B cell (primary cell): ENCODE data around the gene CHD8. TPM values are rescaled to one million over a fixed set of nuclear protein-coding genes. Genes with fewer than 3 reads are reported as not detected.

Experiments
- ATAC-seq: fragments of 200-7000 bp; cut with Tn5 transposase; one replicate; pipeline ENCODE4 v1.10.0; 2021; ENCODE audit warnings: low read depth, mild to moderate bottlenecking, moderate number of reproducible peaks, moderate library complexity
- CTCF ChIA-PET: fragments of 350-600 bp; sonication (Branson Sonifier 250); formaldehyde crosslinking; loops from one replicate; lab custom pipeline; 2021; ENCODE audit warnings: antibody characterized with exemption, inconsistent platforms; lab: Charles Lee
- POLR2A ChIA-PET: fragments of 350-600 bp; sonication (Branson Sonifier 250); formaldehyde crosslinking; loops from one replicate; lab custom pipeline; 2021; ENCODE audit warnings: antibody characterized with exemption; lab: Charles Lee
- DNase-seq: peaks from one replicate; pipeline ENCODE4 v3.0.0; 2013
- H2AFZ ChIP-seq: 2 replicates; pipeline ENCODE4 v1.6.1; 2012; ENCODE audit warnings: mild to moderate bottlenecking, low read depth, low read length; ENCODE audit not compliant: insufficient read depth, poor library complexity, severe bottlenecking
- H3K27ac ChIP-seq, 2 donors: 1 replicate in 1 of 2; 2 replicates in 1 of 2; pipeline ENCODE4 v1.5.1; 2012 to 2013; ENCODE audit warnings: low read length in 2 of 2, mild to moderate bottlenecking in 2 of 2, moderate library complexity in 1 of 2
- H3K27me3 ChIP-seq, 4 experiments: fragments of 200-600 bp in 1 of 4; sonication (generic) in 1 of 4; replicated peaks in 1 of 4; 1 replicate in 2 of 4; 2 replicates in 2 of 4; pipeline versions ENCODE4 v1.6.1 to v1.7.0; 2013 to 2016; ENCODE audit warnings: low read length in 3 of 4, mild to moderate bottlenecking in 2 of 4, mixed read lengths in 1 of 4, moderate library complexity in 1 of 4; ENCODE audit not compliant: insufficient read depth in 4 of 4, control insufficient read depth in 3 of 4; ENCODE audit errors: control extremely low read depth in 1 of 4
- H3K36me3 ChIP-seq, 2 experiments: replicated peaks in 1 of 2; 1 replicate in 1 of 2; 2 replicates in 1 of 2; pipeline versions ENCODE4 v1.6.1 to v1.7.1; 2013; ENCODE audit warnings: low read length in 1 of 2; ENCODE audit not compliant: insufficient read depth in 2 of 2, control insufficient read depth in 1 of 2; ENCODE audit errors: control extremely low read depth in 1 of 2, extremely low read depth in 1 of 2
- H3K4me1 ChIP-seq, 2 donors: fragments of 200-600 bp in 1 of 2; sonication (generic) in 1 of 2; 1 replicate in 1 of 2; 2 replicates in 1 of 2; pipeline versions ENCODE4 v1.5.1 to v1.6.1; 2013 to 2017; ENCODE audit warnings: low read length in 2 of 2; ENCODE audit not compliant: control insufficient read depth in 2 of 2, insufficient read depth in 2 of 2
- H3K4me2 ChIP-seq: replicated peaks from 2 replicates; pipeline ENCODE3; 2012; ENCODE audit warnings: mild to moderate bottlenecking, low read depth, low read length; ENCODE audit not compliant: poor library complexity, severe bottlenecking
- H3K4me3 ChIP-seq, 5 experiments: fragments of 200-600 bp in 1 of 5; sonication (generic) in 1 of 5; 1 replicate in 3 of 5; 2 replicates in 2 of 5; pipeline versions ENCODE4 v1.5.1 to v1.7.0; 2011 to 2016; ENCODE audit warnings: low read length in 4 of 5, mild to moderate bottlenecking in 4 of 5, low read depth in 2 of 5, control low read depth in 1 of 5, moderate library complexity in 1 of 5; ENCODE audit not compliant: insufficient read depth in 1 of 5; ENCODE audit errors: control extremely low read depth in 1 of 5, extremely low read depth in 1 of 5
- H3K79me2 ChIP-seq: fragments of 200-600 bp; sonication (generic); one replicate; pipeline ENCODE4 v1.6.0; 2016; ENCODE audit warnings: low read length; ENCODE audit not compliant: control insufficient read depth, insufficient read depth
- H3K9ac ChIP-seq: fragments of 200-600 bp; sonication (generic); 2 replicates; pipeline ENCODE4 v1.6.1; 2017; ENCODE audit warnings: mild to moderate bottlenecking, low read length, moderate library complexity
- H3K9me3 ChIP-seq, 3 donors: one replicate each; pipeline versions ENCODE4 v1.6.1 to v1.7.1; 2013; ENCODE audit warnings: low read length in 2 of 3; ENCODE audit not compliant: control insufficient read depth in 2 of 3, insufficient read depth in 1 of 3; ENCODE audit errors: control extremely low read depth in 1 of 3
- H4K20me1 ChIP-seq: 2 replicates; pipeline ENCODE4 v1.6.0; 2012; ENCODE audit warnings: mild to moderate bottlenecking, low read length; ENCODE audit not compliant: insufficient read depth, control insufficient read depth, poor library complexity, severe bottlenecking
- H3K27ac Mint-ChIP-seq: one replicate; pipeline ENCODE4 v1.8.0; 2021; ENCODE audit warnings: mixed read lengths
- H3K27me3 Mint-ChIP-seq: one replicate; pipeline ENCODE4 v1.8.0; 2021; ENCODE audit warnings: mixed read lengths
- H3K4me1 Mint-ChIP-seq: one replicate; pipeline ENCODE4 v1.8.0; 2021; ENCODE audit warnings: mixed read lengths
- H3K4me3 Mint-ChIP-seq: one replicate; pipeline ENCODE4 v1.8.0; 2021; ENCODE audit warnings: mixed read lengths
- H3K9me3 Mint-ChIP-seq: one replicate; pipeline ENCODE4 v1.8.0; 2022; ENCODE audit warnings: mixed read lengths; ENCODE audit not compliant: insufficient read depth
- EZH2 ChIP-seq: IDR thresholded peaks from 2 replicates; pipeline ENCODE4 v1.6.1; 2012; ENCODE audit warnings: borderline replicate concordance, low read depth, mild to moderate bottlenecking, moderate library complexity, low read length; ENCODE audit not compliant: insufficient read depth, poor library complexity, severe bottlenecking
- WGBS: methylation state at CpG from one replicate; pipeline ENCODE4 v1.1.5; 2013; ENCODE audit warnings: missing lambda C conversion rate; ENCODE audit not compliant: insufficient coverage; 5-methylcytosine and 5-hydroxymethylcytosine counted together
- intact Hi-C: fragments of 100-400 bp; cut with micrococcal nuclease; formaldehyde crosslinking; loops from one replicate; pipeline ENCODE4 v1.10.0; 2022
- polyA plus RNA-seq: library from polyadenylated mRNA; depleted of rRNA; stranded (reverse); fragments of >200 nt; gene quantifications from 2 replicates; pipeline ENCODE4 v1.2.3, GENCODE V29; 2012
- total RNA-seq, 2 donors: library from RNA; stranded (reverse); fragments of 120-200 nt in 1 of 2; gene quantifications; 1 replicate in 1 of 2; 2 replicates in 1 of 2; pipeline versions ENCODE4 v1.2.3 to v1.2.4, GENCODE V29; 2013 to 2022
- TF ChIP-seq, protein P1 (sequence below): fragments of 200-600 bp; IDR thresholded peaks from one replicate; pipeline ENCODE4 v1.8.0; 2022; ENCODE audit warnings: antibody characterized with exemption, mild to moderate bottlenecking

The CHD8 gene
- total and polyA plus RNA-seq, 2 donors (not counting 1 experiment from before 2014, with no cell fraction given): 43.5 to 155 TPM

- no peak for DNase-seq
- Histone ChIP-seq H3K9ac (no peak overlapping the region), H3K27ac (no peak overlapping the region), H3K4me2 (no peak overlapping the region), H3K4me3 (no peak overlapping the region), H4K20me1 (no peaks in the 10 kb centered on the region), H3K9me3 (no peaks in the 10 kb centered on the region), H3K79me2 (no peaks in the 10 kb centered on the region), H3K36me3 (peaks cover 22 to 92% of the 10 kb centered on the region in 2 experiments), H3K4me1 (no peaks in the 10 kb centered on the region), H2AFZ (no peak overlapping the region), H3K27me3 (no peaks in the 10 kb centered on the region)
- ATAC-seq: no peak
- TF ChIP-seq, protein P1, sequence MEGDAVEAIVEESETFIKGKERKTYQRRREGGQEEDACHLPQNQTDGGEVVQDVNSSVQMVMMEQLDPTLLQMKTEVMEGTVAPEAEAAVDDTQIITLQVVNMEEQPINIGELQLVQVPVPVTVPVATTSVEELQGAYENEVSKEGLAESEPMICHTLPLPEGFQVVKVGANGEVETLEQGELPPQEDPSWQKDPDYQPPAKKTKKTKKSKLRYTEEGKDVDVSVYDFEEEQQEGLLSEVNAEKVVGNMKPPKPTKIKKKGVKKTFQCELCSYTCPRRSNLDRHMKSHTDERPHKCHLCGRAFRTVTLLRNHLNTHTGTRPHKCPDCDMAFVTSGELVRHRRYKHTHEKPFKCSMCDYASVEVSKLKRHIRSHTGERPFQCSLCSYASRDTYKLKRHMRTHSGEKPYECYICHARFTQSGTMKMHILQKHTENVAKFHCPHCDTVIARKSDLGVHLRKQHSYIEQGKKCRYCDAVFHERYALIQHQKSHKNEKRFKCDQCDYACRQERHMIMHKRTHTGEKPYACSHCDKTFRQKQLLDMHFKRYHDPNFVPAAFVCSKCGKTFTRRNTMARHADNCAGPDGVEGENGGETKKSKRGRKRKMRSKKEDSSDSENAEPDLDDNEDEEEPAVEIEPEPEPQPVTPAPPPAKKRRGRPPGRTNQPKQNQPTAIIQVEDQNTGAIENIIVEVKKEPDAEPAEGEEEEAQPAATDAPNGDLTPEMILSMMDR: no peak
- no peak for TF ChIP-seq EZH2
- Mint-ChIP-seq H3K4me3 (no peak overlapping the region), H3K9me3 (no peaks in the 10 kb centered on the region), H3K27me3 (no peaks in the 10 kb centered on the region), H3K4me1 (no peaks in the 10 kb centered on the region), H3K27ac (no peak overlapping the region)
- CTCF ChIA-PET: interaction anchor here (1.0 kb wide), 1 partner anchor 10 kb away, joined by 3 read pairs; no protein-coding TSS in a partner anchor
- intact Hi-C loops: no loop called here
- POLR2A ChIA-PET: no interaction called here
These were observed 49.7 kb downstream of the CHD8 start for GRCh38 chr14:21406213-21406612.

GRCh38 chr14:21405097-21405496 lies 50.8 kb downstream of the CHD8 start:
- no peak for DNase-seq
- H3K27ac Mint-ChIP-seq: no peak overlapping the region
- no peak for ATAC-seq
- no peak overlapping the region for H3K27ac ChIP-seq
- no peak overlapping the region for H3K4me2 ChIP-seq
- H3K4me1 ChIP-seq: no peaks in the 10 kb centered on the region
- H3K4me3 Mint-ChIP-seq: no peak overlapping the region
- H4K20me1 ChIP-seq: no peaks in the 10 kb centered on the region
- POLR2A ChIA-PET: no interaction called here
- no CpG with 5 or more reads among the region's 3 CpGs for WGBS
- no peak overlapping the region for H3K9ac ChIP-seq
- H3K4me1 Mint-ChIP-seq: no peaks in the 10 kb centered on the region
- H3K4me3 ChIP-seq: no peak overlapping the region
- H3K27me3 ChIP-seq: no peaks in the 10 kb centered on the region
- H3K79me2 ChIP-seq: no peaks in the 10 kb centered on the region
- no peaks in the 10 kb centered on the region for H3K9me3 ChIP-seq
- H3K36me3 ChIP-seq: peaks cover 24 to 92% of the 10 kb centered on the region in 2 experiments
- H3K27me3 Mint-ChIP-seq: no peaks in the 10 kb centered on the region
- no peaks in the 10 kb centered on the region for H3K9me3 Mint-ChIP-seq
- TF ChIP-seq, protein P1: no peak
- no peak for TF ChIP-seq EZH2
- intact Hi-C loops: no loop called here
- H2AFZ ChIP-seq: no peak overlapping the region
- CTCF ChIA-PET: no interaction called here
